ENCODE data around the gene PIM3. TPM values are rescaled to one million over a fixed set of nuclear protein-coding genes. Genes with fewer than 3 reads are reported as not detected.

The PIM3 gene
- total and polyA plus RNA-seq, 2 of the 8 experiments (the other 6 are each of a cell fraction or from before 2014, with no cell fraction given) = 22.6 to 30.0 TPM

DNA sequence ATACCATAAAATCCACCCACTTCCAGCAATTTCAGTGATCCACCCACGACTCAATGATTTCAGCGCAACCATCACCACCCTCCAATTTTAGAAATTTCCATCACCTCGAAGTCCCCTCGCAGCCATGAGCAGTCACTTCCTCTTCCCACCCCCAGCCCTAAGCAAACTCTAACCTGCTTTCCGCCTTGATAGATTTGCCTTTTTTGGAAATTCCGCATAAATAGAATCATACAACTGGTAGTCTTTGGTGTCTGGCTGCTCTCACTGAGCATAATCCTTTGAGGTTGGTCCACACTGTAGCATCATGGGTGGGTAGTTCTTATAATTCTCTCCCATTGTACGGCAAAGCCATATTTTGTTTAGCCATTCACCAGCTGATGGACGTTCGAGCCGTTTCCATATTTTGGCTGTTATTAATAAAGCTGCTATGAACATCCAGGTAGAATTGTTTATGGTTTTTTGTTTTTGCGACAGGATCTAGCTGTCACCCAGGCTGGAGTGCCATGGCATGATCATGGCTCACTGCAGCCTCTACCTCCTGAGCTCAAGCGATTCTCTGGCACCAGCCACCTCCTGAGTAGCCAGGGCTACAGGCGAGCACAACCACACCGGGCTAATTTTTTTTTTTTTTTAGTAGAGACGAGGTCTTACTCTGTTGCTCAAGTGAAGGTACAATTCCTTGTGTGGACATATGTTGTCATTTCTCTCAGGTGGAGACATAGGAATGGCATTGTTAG, 16.0 kb downstream of the PIM3 start:
- H3K4ac ChIP-seq (replicated peaks; ENCODE audit: insufficient read length, low read depth, low read length) = no peak overlapping the region
- H4K91ac ChIP-seq (replicated peaks; ENCODE audit: insufficient read length, low read length) = no peak overlapping the region
- H4K5ac ChIP-seq (ENCODE audit: insufficient read length, low read depth, low read length) = no peak overlapping the region
- ChIA-PET CTCF (ENCODE audit: partially characterized antibody) (interaction anchor here (0.7 to 1.8 kb wide), 7 partner anchors 9 to 46 kb away, joined by 3 to 13 read pairs (median 4); no protein-coding TSS in a partner anchor), POLR2A (ENCODE audit: partially characterized antibody) (interaction anchor here (0.9 to 1.0 kb wide), 2 partner anchors 8 to 9 kb away, joined by 3 to 4 read pairs; no protein-coding TSS in a partner anchor)
- no peak for TF ChIP-seq CHD2 (IDR thresholded peaks at IDR 0.05; ENCODE audit: low read length)
- TF ChIP-seq TCF12 (IDR thresholded peaks at IDR 0.05; ENCODE audit: low read depth, low read length) = no peak
- TF ChIP-seq TAF1 (IDR thresholded peaks at IDR 0.05; ENCODE audit: low read depth, low read length) = no peak
- TF ChIP-seq POLR2A (IDR thresholded peaks at IDR 0.05; ENCODE audit: control extremely low read depth in 1 of 2, low read depth in 2 of 2, low read length in 2 of 2) = no peak
- no peak for TF ChIP-seq SIRT6 (IDR thresholded peaks at IDR 0.05; ENCODE audit: low read length)
- TF ChIP-seq SP1 (IDR thresholded peaks at IDR 0.05; ENCODE audit: low read depth, low read length) = no peak
- no peak for TF ChIP-seq HDAC6 (IDR thresholded peaks at IDR 0.05; ENCODE audit: low read depth, low read length)
- no peak for TF ChIP-seq KDM1A (IDR thresholded peaks at IDR 0.05; ENCODE audit: borderline replicate concordance, low read length)
- TF ChIP-seq POU5F1 (IDR thresholded peaks at IDR 0.05; ENCODE audit: low read depth, low read length) = no peak
- no peak for TF ChIP-seq EGR1 (IDR thresholded peaks at IDR 0.05; ENCODE audit: borderline replicate concordance, low read depth, low read length)
- TF ChIP-seq JUND (IDR thresholded peaks at IDR 0.05; ENCODE audit: low read length) = no peak
- peaks cover 5 to 18% (median 13%) of the 10 kb centered on the region in 4 experiments for H3K27me3 ChIP-seq (replicated peaks in 1 of 4; ENCODE audit: control insufficient read depth in 3 of 4, extremely low read depth in 1 of 4, insufficient read depth in 3 of 4, low read length in 3 of 4)
- no peak overlapping the region for H3K23ac ChIP-seq (ENCODE audit: insufficient read length)
- H3K4me1 ChIP-seq (replicated peaks in 1 of 4; ENCODE audit: control insufficient read depth in 3 of 4, insufficient read depth in 4 of 4, low read length in 3 of 4) = 0 out of 7 replicates have a peak, but pooled peaks cover 0 to 4% (median under 1%) of the 10 kb centered on the region in 4 experiments
- H3K79me1 ChIP-seq (ENCODE audit: low read depth, low read length) = peaks cover 6% of the 10 kb centered on the region
- no peak overlapping the region for H3K18ac ChIP-seq (ENCODE audit: extremely low read depth, low read length)
- no peak overlapping the region for H3K4me2 ChIP-seq (ENCODE audit: insufficient read depth in 1 of 2, low read depth in 2 of 2, low read length in 2 of 2)
- H3K79me2 ChIP-seq (ENCODE audit: control insufficient read depth in 1 of 2, insufficient read depth in 2 of 2, low read length in 2 of 2) = no peaks in the 10 kb centered on the region
- H2BK20ac ChIP-seq (ENCODE audit: low read length) = no peak overlapping the region
- no peak overlapping the region for H2AFZ ChIP-seq (ENCODE audit: low read length)
- H4K20me1 ChIP-seq (replicated peaks in 1 of 2; ENCODE audit: control insufficient read depth in 1 of 2, insufficient read depth in 2 of 2, low read length in 2 of 2) = peaks cover 0 to 15% of the 10 kb centered on the region in 2 experiments
- no peaks in the 10 kb centered on the region; a peak in 1 of 8 replicates for H3K36me3 ChIP-seq (ENCODE audit: control insufficient read depth in 2 of 4, insufficient read depth in 4 of 4, low read length in 3 of 4)
- no peak for FAIRE-seq
- H2BK15ac ChIP-seq (ENCODE audit: low read length) = no peak overlapping the region
- H3K14ac ChIP-seq (ENCODE audit: insufficient read length) = no peak overlapping the region
- no peak for DNase-seq (ENCODE audit: low read depth in 1 of 2, low spot score in 2 of 2)
- H3K9me3 ChIP-seq (ENCODE audit: insufficient read depth in 2 of 2, low read depth in 1 of 2, low read length in 1 of 2) = no peaks in the 10 kb centered on the region
- no peak overlapping the region for H2AK5ac ChIP-seq (ENCODE audit: low read depth, low read length)
- H2BK120ac ChIP-seq (replicated peaks; ENCODE audit: low read depth, low read length) = no peak overlapping the region
- H3K4me3 ChIP-seq (ENCODE audit: extremely low read depth in 1 of 4, insufficient read depth in 2 of 4, low read depth in 3 of 4, low read length in 4 of 4) = no peak overlapping the region
- no peak overlapping the region for H2BK5ac ChIP-seq (ENCODE audit: low read depth, low read length)
- H3K56ac ChIP-seq (replicated peaks; ENCODE audit: insufficient read length, low read depth, low read length) = no peak overlapping the region
- 87% methylated on average over 15 of the region's 15 CpGs; no CpG with 5 or more reads in 1 of the 2 experiments for WGBS, 2 experiments (ENCODE audit: extremely low coverage in 1 of 2, insufficient coverage in 1 of 2, insufficient read length in 1 of 2, insufficient replicate concordance in 2 of 2, low coverage in 1 of 2, low lambda C conversion rate in 2 of 2, missing lambda C conversion rate in 1 of 2)
- no peak overlapping the region for H3K9ac ChIP-seq (replicated peaks in 1 of 4; ENCODE audit: extremely low read depth in 1 of 4, low read depth in 3 of 4, low read length in 3 of 4)
- H3K27ac ChIP-seq (ENCODE audit: low read depth, low read length) = no peak overlapping the region
- H2BK12ac ChIP-seq (ENCODE audit: low read depth, low read length) = no peak overlapping the region
- H4K8ac ChIP-seq (ENCODE audit: extremely low read depth, insufficient read depth, low read length) = no peak overlapping the region
- H3K23me2 ChIP-seq (ENCODE audit: low read depth, low read length) = peaks cover 18% of the 10 kb centered on the region

Measured in H1 (cell line).